GM18508 (cell line): Measurements from ENCODE around the gene SLC25A1.

Experiments used
- ATAC-seq: cut with Tn5 transposase; IDR thresholded peaks from one replicate; pipeline ENCODE4 v1.9.1; 2021; ENCODE audit warnings: moderate number of reproducible peaks; ENCODE audit not compliant: insufficient read depth, unreplicated experiment

The SLC25A1 gene

DNA sequence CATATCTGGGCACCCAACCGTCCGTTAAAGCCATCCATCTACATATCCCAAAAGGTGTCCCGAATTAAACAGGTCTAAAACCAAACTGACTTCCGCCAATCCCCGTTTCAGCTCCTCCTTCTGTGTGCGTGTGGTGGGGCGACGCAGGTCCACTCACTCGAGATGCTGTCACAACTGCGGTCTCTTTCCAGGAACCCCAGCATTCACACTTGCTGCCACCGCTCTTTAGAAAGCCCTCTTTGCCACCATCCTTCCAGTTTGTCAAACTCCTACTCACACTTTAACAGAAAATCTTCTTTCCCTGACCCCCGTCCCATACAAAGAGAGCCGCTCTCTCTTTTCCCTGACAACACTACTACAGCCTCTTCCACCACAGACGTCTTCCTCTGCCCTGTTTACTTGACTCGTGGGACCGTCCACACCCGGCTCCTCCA is 34.6 kb downstream of the SLC25A1 start:
- ATAC-seq: no peak

- no peak for ATAC-seq
Measured at GRCh38 chr22:19143212-19143611, 35.3 kb downstream of the SLC25A1 start.

DNA sequence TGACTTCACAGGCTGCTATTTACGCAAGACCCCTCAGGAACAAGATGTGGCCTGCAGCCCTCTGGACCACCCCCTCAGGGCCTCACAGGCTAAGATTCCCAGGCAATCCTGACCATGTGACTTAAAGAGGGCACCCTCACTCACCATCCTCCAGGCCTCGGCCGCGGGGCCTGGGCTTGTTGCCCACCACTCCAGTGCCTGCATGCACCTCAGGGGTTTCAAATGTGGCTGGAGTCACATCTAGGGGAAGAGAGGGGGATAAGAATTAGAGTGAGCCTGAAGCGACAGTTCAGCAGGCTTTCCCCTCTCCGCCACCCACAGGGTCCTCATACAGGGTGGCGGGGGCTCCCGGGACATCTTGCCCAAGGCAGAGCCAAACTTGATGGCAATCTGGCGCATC is 36.1 kb downstream of the SLC25A1 start:
- ATAC-seq: no peak

- no peak for ATAC-seq
Measured at GRCh38 chr22:19139974-19140373, 38.6 kb downstream of the SLC25A1 start.

DNA sequence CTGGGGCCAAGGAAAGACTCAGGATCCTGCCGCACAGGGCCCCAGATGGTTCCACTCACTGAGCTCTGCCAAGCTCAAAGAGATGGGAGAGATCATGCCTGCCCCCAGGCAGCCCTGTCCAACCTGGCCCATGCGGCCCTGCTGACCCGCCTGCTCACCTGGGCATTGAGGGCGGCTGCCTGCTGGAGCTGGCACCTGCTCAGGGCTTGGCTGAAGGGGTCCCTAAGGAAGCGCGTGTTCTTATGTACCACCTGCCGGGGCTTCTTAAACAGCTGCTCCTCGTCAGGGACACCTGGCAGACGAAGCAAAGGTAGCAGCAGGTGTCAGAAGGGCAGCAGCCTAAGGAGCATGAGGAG is 39.6 kb downstream of the SLC25A1 start:
- no peak for ATAC-seq

DNA sequence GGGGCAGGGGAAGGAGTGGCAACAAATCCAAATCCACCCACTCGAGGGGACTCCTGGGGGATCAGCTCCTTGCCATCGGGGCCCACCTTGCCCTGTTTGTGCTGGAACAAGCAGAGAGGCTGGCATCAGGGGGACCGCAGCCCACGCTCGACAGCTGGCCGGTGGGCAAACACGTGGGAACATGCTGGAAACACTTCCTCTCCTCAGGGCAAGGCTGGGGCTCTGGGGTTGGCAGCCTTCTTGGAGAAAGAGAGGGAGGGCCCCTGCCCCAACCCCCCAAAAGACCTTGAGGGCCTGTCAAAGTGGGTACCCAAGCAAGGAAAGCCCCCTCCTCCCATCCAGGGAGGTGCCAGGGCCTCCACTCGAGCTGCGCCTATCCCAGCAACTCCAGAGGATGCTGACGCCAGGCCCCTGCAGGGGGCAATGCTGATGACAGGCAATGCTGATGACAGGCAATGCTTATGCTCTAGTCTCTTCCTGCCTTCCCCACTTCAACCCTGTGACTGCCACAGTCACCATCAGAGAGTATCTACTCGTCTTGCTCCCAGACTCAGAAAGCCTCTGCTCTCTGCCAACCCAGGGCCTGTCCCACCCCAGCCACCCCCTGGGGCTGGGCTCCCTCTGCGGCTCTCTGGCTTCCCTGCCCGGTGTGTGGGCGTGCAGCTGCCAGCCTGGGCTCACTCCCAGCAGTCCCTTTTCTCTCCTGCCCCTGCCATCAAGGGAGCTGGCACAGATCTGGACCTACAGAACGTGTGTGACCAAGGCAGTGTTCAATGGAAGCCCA is 40.1 kb downstream of the SLC25A1 start:
- ATAC-seq: no peak

DNA sequence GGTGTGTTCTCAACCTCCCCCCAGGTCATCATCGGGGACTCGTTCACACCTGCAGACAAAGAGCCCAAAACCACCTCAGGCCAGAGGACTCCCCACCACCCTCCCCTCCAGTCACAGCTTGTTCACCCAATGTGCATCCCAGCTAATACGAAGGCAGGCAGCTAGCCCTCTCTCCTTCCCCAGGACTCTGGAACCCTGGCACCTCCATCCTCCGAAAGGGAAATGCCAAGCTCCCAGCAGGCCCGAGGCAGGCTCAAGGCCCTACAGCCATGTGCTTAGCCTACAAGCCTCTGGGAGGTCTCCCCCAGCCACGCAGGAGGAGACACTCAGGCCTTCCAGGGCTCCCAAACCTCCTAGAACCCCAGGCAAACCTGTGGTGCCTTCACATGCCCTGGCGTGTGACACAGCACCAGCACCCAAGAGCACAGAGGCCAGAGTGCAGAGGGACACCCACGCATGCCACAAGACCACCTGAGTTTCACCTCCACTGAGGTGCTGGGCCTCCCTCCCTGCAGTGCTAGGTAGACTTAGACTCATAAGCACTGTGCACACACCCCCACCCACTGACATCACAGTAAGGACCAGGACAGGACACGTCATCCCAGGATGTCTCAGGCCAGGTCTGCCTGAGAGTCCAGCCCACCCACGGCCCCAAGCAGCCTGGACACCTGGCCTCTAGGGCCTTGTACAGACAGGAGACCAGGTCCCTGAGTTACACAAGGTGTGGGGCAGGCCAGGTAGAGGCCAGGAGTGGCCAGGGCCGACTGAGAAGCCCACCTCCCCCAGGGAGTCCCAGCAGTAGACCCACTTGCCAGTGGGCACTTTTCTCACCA is 40.9 kb downstream of the SLC25A1 start:
- no peak for ATAC-seq

DNA sequence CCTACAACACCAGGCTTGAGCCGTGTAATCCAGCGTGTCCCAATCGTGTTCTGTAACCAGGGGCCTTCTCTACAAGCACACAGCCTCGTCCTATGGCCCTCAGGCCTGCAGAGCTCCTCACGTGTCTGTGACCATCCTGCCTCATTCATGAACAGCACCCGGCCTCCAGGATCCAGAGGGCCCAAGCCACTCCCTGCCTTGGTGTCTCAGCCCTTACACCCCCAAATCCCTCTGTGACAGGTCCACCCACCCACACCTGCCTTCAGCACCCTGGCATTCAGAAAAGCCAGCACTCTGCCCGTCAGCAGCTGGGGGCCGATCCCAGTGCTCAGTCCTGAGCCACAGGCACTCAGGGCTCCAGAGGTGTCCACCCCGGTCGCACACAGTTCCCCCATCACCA is 41.6 kb downstream of the SLC25A1 start:
- ATAC-seq: no peak

- no peak for ATAC-seq
Measured at GRCh38 chr22:19134874-19135273, 43.7 kb downstream of the SLC25A1 start.

- ATAC-seq: no peak
Measured at GRCh38 chr22:19134176-19134831, 44.2 kb downstream of the SLC25A1 start.

DNA sequence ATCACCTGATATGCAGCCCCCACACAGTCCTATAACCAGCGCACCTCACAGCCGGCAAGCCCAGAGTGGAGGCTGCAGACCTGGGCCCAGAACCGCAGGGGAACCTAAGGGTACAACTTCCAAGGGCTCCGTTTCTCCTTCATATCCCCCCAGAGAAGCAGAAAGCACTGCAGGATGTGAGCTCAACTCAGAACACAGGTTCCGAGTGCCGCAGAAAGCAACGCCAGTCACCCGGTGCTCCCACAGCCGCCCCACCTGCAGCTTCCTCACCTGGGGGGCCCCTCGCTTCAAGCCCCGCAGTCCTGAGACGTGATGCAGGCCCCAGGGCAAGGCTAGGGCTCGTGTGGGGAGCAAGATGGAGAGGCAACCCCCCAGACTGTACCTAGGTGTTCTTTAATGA is 45.0 kb downstream of the SLC25A1 start:
- ATAC-seq: no peak

- no peak for ATAC-seq
Measured at GRCh38 chr22:19132693-19133400, 45.7 kb downstream of the SLC25A1 start.

DNA sequence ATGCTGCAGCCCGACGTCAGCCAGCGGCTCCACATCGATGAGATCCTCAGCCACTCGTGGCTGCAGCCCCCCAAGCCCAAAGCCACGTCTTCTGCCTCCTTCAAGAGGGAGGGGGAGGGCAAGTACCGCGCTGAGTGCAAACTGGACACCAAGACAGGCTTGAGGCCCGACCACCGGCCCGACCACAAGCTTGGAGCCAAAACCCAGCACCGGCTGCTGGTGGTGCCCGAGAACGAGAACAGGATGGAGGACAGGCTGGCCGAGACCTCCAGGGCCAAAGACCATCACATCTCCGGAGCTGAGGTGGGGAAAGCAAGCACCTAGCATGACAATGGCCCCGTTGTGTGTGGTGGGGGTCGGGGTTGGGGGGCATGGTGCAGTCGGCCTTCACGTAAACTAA is 46.4 kb downstream of the SLC25A1 start:
- no peak for ATAC-seq

DNA sequence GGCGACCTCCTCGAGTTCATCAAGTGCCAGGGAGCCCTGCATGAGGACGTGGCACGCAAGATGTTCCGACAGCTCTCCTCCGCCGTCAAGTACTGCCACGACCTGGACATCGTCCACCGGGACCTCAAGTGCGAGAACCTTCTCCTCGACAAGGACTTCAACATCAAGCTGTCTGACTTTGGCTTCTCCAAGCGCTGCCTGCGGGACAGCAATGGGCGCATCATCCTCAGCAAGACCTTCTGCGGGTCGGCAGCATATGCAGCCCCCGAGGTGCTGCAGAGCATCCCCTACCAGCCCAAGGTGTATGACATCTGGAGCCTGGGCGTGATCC is 46.9 kb downstream of the SLC25A1 start:
- no peak for ATAC-seq

DNA sequence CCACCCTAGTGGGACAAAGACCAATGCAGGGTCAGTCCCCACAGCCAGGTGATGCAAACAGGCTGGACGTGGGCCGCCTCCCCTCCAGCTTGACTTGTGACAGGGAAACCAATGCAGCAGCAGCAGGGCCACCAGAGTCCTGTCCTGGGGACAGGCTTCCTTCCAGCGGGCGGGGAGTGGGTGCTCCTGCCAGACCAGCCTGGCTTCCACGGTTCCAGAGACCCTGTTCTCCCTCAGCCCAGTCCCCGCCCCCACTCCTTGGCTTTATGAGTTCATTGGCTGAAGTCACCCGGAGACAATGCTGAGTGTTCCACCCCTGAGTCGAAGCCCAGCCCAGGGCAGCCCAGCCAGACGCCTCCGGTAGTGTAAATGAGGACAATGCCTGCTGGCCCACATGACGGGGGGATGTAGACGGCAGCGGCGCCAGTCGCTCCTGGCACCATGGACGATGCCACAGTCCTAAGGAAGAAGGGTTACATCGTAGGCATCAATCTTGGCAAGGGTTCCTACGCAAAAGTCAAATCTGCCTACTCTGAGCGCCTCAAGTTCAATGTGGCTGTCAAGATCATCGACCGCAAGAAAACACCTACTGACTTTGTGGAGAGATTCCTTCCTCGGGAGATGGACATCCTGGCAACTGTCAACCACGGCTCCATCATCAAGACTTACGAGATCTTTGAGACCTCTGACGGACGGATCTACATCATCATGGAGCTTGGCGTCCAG is 47.4 kb downstream of the SLC25A1 start, which contains the start of gene TSSK2:
TSSK2 (plus strand) TSS at position 350 of the 726 bp plus-strand sequence; CDS start at position 442, 92 bp downstream.
- no peak for ATAC-seq

DNA sequence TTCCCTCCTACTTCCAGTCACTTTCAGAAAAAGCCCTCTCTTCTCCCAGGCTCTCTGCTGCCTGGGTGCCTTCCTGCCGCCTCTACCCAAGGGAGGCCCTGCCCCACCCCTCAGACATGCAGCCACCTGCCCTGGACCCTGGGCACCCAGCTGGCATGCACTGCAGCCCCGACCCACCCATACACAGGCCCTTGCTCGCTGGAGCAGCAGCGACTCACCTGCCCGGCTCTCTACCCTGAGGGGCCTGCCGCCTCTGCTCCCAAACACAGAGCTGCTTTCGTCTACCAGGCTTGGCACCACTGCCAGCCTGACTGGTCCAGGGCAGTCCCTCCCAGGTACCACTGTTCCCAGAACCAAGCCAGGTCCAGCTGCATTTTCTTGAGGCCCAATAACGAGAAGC is 48.7 kb downstream of the SLC25A1 start:
- ATAC-seq: no peak

- no peak for ATAC-seq
Measured at GRCh38 chr22:19128946-19129727, 49.4 kb downstream of the SLC25A1 start.

DNA sequence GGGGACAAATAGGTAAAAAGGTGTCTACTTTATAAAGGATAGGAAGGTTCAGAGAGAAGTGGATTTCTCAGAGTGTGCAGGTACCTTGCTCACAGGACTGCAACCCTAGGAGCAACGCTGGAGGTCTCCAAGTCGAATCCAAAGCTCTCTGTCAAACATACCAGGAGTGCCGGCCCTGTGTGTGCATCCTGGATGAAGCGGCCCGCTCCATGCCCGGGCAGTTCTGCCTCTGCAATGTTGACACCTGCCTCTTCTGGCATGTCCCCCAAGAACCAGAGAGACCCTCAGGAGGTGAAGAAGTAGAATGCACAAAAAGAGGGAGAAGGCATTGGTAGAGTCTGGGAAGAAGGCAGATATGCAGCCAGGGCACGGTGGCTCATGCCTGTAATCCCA is 50.5 kb downstream of the SLC25A1 start:
- no peak for ATAC-seq

GRCh38 chr22:19127329-19128008 is 51.1 kb downstream of the SLC25A1 start:
- ATAC-seq: no peak
